ENCODE data around the gene EHD3. TPM values are rescaled to one million over a fixed set of nuclear protein-coding genes. Genes with fewer than 3 reads are reported as not detected.

EHD3 gene
- total RNA-seq, 2 experiments from 2014 or later: 0.67 to 0.74 TPM

DNA sequence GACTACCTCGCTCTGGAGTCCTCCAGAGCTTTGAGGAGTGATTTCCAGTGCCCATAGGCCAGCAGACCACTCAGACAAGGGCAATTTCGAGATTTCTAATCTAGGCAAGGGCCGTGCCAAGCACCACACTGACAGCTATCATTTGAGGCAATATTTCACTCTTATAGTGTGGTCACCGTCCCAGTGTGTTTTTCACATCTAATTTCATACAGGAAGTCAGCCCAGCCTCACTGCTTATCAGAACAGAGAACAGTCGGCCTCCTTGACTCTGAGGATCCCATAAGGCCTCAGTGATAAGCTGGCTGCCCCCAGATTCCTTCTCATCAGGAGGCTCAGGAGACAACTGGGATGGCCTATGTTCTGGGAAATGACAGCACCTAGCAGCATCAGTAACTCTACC lies 17.2 kb upstream of the EHD3 start:
- no peaks in the 10 kb centered on the region for H3K36me3 Mint-ChIP-seq (ENCODE audit: low read depth)
- CTCF ChIA-PET: no interaction called here
- DNase-seq: no peak
- H3K27me3 Mint-ChIP-seq (ENCODE audit: low read depth): peaks cover 7% of the 10 kb centered on the region
- intact Hi-C loops (cut with micrococcal nuclease): loop anchor here (1.0 kb wide), 1 partner anchor 108 kb away; no protein-coding TSS in a partner anchor
- H3K4me3 Mint-ChIP-seq: no peak overlapping the region
- no peaks in the 10 kb centered on the region for H3K9me3 Mint-ChIP-seq
- H3K27ac Mint-ChIP-seq: no peak overlapping the region
- H3K4me1 Mint-ChIP-seq (ENCODE audit: low read depth): peaks cover 17% of the 10 kb centered on the region

DNA sequence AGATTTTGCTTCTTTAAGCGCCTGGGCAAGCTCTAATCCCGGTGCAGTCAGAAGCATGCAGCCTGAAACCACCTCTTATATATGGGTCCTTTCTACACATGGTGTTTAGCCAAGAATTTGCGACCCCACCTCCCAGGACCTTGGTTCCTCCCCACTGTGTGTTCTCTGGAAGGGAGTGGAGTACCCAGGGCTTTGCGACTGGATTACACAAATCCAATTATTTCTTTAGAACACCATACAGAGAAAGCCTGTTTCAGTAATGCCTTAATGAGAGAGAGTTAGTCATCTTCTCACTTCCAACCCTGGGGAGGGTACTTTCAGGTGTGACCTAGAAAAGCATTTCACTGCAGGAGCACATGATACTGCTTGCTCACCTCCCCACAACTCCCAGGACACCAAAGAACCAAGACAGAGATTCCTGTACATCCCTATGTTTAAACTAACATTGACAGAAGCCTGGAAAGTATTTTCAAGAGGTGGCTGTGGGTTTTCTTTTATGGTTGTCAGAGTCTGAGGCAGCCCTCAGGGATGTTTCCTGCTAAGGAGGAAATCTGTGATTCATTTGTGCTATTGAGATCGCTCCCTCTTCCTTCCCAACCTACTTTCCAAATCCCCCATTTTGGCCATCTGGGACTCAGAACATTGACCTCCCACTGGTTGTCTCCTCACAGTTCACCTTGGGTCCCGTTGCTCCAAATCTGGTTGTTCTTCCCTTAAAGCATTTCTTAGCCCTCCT lies 16.3 kb upstream of the EHD3 start, which contains the start of gene CAPN14:
CAPN14 (minus strand) TSS at position 51 of the 736 bp plus-strand sequence. CDS start 12,068 bp downstream, outside the sequence.
- Mint-ChIP-seq H3K27ac (no peak within 1 kb of the TSS), H3K4me3 (no peak within 1 kb of the TSS), H3K27me3 (ENCODE audit: low read depth) (peaks cover 7% of the 10 kb centered on the region), H3K4me1 (ENCODE audit: low read depth) (peaks cover 17% of the 10 kb centered on the region), H3K36me3 (ENCODE audit: low read depth) (no peaks in the 10 kb centered on the region), H3K9me3 (no peaks in the 10 kb centered on the region)
- intact Hi-C loops (cut with micrococcal nuclease): loop anchor here (1.0 kb wide), 1 partner anchor 107 kb away; no protein-coding TSS in a partner anchor
- CTCF ChIA-PET: no interaction called here
- no peak for DNase-seq

DNA sequence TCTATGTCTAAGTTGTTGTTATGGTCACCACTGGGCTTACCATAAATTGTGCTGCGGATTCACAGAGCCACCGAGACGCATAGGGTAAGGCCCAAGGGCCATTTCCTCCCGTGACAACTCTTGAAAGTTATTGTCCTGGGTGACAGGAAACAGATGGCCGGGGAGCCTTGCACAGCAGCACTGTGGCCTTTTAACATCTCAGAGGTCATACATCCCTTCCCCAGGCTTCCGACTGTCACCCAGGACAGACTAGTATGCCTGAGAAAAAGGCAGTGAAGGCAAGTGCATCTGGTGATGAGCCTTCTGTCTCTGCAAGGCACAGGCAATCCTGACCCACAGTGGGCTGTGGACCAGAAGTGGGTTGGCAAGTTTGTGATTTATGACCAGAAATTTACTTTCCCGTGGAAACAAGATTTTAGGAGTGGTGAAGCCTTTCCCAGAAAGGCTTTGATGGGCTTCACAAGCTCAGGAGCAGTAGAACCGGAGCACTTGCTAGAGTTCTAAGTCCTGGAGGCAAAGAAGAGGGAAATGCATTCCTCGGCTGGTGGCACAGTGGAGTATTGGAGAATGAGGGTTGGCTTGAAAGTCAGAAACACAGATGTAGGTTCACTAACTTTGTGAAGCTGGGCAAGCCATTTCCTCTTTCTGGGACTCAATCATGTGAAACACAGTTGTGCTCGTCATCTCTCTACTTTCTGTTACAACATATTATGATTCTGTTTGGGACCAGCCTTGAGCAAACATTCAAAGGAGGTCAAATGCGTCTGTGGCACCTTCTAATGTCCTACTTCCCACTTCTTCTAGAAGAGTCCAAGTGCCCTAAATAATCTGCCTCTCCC lies 14.6 kb upstream of the EHD3 start:
- Mint-ChIP-seq H3K4me1 (ENCODE audit: low read depth) (peaks cover 14% of the 10 kb centered on the region), H3K27ac (no peak overlapping the region), H3K36me3 (ENCODE audit: low read depth) (no peaks in the 10 kb centered on the region), H3K4me3 (no peak overlapping the region), H3K27me3 (ENCODE audit: low read depth) (peaks cover 14% of the 10 kb centered on the region), H3K9me3 (no peaks in the 10 kb centered on the region)
- CTCF ChIA-PET: no interaction called here
- intact Hi-C loops (cut with micrococcal nuclease): no loop called here
- DNase-seq: no peak

DNA sequence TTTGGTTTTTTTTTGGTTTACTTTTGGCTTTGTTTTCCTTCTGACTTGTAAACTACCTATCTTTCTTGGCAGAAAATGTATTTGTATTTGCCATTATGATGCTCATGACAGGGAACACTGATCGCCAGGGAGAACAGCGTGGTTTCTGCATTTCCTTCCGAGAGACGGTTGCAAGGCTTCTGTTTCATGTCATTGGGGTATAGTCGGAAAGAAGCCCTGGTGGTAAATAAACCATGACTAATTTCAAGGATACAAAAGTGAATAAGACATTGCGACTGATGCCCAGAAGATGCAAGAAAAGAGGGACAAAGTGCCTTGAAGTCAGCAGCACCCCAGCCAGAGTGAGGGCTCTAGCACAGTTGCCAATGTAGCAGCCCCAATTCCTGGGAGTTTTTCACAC lies 12.4 kb upstream of the EHD3 start:
- H3K9me3 Mint-ChIP-seq: no peaks in the 10 kb centered on the region
- peaks cover 16% of the 10 kb centered on the region for H3K27me3 Mint-ChIP-seq (ENCODE audit: low read depth)
- no peak for DNase-seq
- H3K4me1 Mint-ChIP-seq (ENCODE audit: low read depth): peaks cover 7% of the 10 kb centered on the region
- CTCF ChIA-PET: no interaction called here
- intact Hi-C loops (cut with micrococcal nuclease): no loop called here
- H3K36me3 Mint-ChIP-seq (ENCODE audit: low read depth): no peaks in the 10 kb centered on the region
- H3K27ac Mint-ChIP-seq: no peak overlapping the region
- H3K4me3 Mint-ChIP-seq: no peak overlapping the region

DNA sequence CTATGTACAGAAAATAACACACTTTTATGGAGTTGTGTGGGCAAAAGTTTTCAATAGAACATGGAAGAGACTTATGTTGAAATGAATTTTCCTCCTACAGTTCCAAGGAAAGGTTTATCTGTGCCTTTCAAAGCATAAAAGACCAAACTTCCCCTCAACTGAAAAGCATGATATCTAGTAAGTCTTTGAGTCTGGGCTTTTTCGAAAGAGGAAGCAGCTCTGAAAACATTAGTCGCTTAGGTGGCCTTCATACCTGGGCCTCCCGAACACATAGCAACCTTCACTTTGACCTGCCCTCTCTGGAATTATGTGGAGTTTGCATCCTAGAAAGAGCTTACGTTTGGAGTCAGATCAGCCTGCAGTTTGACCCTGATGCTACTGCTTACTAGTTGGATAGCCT lies 11.9 kb upstream of the EHD3 start:
- no peaks in the 10 kb centered on the region for H3K36me3 Mint-ChIP-seq (ENCODE audit: low read depth)
- H3K9me3 Mint-ChIP-seq: no peaks in the 10 kb centered on the region
- no peak for DNase-seq
- H3K4me3 Mint-ChIP-seq: no peak overlapping the region
- CTCF ChIA-PET: no interaction called here
- intact Hi-C loops (cut with micrococcal nuclease): no loop called here
- H3K4me1 Mint-ChIP-seq (ENCODE audit: low read depth): peaks cover 7% of the 10 kb centered on the region
- H3K27ac Mint-ChIP-seq: no peak overlapping the region
- peaks cover 16% of the 10 kb centered on the region for H3K27me3 Mint-ChIP-seq (ENCODE audit: low read depth)

DNA sequence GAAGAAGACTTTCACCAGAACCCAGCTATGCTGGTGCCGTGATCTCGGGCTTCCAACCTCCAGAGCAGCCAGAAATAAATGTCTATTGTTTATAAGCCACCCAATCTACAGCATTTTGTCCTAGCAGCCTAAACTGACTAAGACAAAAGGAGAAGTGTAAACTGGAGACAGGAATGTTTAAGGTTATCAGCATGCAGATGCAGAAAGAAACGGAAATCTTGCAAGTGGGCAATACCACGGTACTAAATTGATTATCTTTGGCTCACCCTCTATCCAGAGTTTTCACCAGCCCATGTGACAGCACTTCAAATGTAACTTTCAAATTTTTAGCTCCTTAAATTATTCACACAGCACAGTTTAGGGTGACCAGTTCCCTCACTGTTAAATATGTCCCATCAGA lies 10.9 kb upstream of the EHD3 start:
- Mint-ChIP-seq H3K4me1 (ENCODE audit: low read depth) (peaks cover 2% of the 10 kb centered on the region), H3K36me3 (ENCODE audit: low read depth) (no peaks in the 10 kb centered on the region), H3K27ac (no peak overlapping the region), H3K9me3 (no peaks in the 10 kb centered on the region), H3K4me3 (no peak overlapping the region), H3K27me3 (ENCODE audit: low read depth) (peaks cover 16% of the 10 kb centered on the region)
- intact Hi-C loops (cut with micrococcal nuclease): no loop called here
- DNase-seq: no peak
- CTCF ChIA-PET: no interaction called here

DNA sequence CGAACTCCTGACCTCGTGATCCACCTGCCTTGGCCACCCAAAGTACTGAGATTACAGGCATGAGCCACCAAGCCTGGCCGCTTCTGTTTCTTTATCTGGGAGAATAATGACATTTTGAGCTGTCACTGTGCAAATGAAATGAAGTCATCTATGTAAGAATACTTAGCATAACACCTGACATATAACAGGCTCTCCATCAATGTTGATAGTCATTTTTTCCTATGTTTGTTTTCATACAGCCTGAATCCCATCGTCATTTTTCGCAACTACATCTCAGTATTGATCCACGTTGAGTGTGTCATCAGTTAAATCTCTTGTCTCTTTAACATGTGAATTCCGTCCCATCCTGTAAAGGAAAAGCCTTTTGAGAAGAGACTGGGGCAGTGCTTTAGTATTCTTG lies 10.2 kb upstream of the EHD3 start:
- Mint-ChIP-seq H3K27me3 (ENCODE audit: low read depth) (peaks cover 18% of the 10 kb centered on the region), H3K9me3 (no peaks in the 10 kb centered on the region), H3K27ac (no peak overlapping the region), H3K4me1 (ENCODE audit: low read depth) (peaks cover 2% of the 10 kb centered on the region), H3K36me3 (ENCODE audit: low read depth) (no peaks in the 10 kb centered on the region), H3K4me3 (no peak overlapping the region)
- no peak for DNase-seq
- intact Hi-C loops (cut with micrococcal nuclease): no loop called here
- CTCF ChIA-PET: no interaction called here

DNA sequence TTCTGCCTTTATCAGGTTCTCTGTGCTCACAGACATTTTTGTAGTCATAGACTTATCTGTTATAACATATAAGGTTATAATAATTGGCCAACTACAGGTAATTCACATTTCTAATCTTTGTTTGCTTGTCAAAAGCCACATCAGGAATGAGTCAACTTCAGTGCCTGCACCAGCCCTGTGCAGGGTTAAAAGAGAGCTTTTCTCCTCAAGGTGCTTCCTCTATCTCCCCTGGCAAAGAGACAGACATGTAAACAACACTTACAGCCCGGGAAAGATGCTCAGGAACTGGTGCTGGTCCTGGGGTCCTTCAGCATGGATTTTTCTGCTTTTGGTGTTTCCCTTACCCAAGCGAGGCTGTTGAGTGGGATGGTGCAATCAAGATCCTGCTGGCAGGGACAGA lies 7.7 kb upstream of the EHD3 start:
- Mint-ChIP-seq H3K27ac (no peak overlapping the region), H3K27me3 (ENCODE audit: low read depth) (peaks cover 13% of the 10 kb centered on the region), H3K9me3 (no peaks in the 10 kb centered on the region), H3K36me3 (ENCODE audit: low read depth) (no peaks in the 10 kb centered on the region), H3K4me1 (ENCODE audit: low read depth) (peaks cover 2% of the 10 kb centered on the region), H3K4me3 (no peak overlapping the region)
- CTCF ChIA-PET: no interaction called here
- DNase-seq: no peak
- intact Hi-C loops (cut with micrococcal nuclease): no loop called here

DNA sequence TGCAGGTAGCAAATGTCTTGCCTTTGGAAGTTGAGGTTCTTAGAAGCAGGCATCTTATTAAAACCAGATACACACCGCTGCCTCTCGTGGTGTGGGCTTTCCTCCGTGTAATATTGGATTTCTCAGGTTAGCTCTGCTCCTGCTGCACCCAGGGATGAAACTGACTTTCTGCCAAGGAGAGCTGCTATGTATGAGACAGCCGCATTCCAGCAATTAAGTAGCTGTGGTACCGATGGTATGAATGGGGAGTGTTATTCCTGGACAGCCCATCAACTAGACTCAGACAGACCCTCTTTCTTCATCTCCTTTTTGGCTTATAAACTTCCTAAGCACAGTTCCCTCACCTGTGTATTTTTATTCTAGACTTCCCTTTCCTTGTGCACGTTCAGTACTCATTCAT lies 6.8 kb upstream of the EHD3 start:
- CTCF ChIA-PET: no interaction called here
- Mint-ChIP-seq H3K27ac (no peak overlapping the region), H3K9me3 (no peaks in the 10 kb centered on the region), H3K4me3 (no peak overlapping the region), H3K36me3 (ENCODE audit: low read depth) (no peaks in the 10 kb centered on the region), H3K27me3 (ENCODE audit: low read depth) (peaks cover 11% of the 10 kb centered on the region), H3K4me1 (ENCODE audit: low read depth) (no peaks in the 10 kb centered on the region)
- intact Hi-C loops (cut with micrococcal nuclease): no loop called here
- no peak for DNase-seq

DNA sequence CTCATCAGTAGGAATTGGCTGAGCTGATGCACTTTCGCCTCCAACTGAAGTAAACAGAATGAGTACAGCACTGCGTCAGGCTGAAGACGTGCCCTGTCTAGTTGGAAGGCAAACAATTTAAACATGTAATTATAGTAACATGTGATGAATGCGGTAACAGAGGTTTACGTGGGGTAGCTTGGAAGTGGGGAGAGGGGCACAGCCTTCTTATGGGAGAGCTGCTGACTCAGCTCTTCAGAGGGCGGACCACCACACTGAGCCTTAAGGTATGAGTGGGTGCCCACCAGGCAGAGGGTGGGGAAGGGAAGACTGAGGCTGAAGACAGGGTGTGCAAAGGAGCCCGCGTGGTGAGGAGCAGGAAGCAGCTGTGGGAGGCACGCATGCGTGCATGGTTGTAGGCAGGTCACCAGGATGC lies 6.2 kb upstream of the EHD3 start:
- no peak overlapping the region for H3K27ac Mint-ChIP-seq
- DNase-seq: no peak
- no peaks in the 10 kb centered on the region for H3K9me3 Mint-ChIP-seq
- peaks cover 11% of the 10 kb centered on the region for H3K27me3 Mint-ChIP-seq (ENCODE audit: low read depth)
- intact Hi-C loops (cut with micrococcal nuclease): no loop called here
- no peaks in the 10 kb centered on the region for H3K36me3 Mint-ChIP-seq (ENCODE audit: low read depth)
- no peak overlapping the region for H3K4me3 Mint-ChIP-seq
- H3K4me1 Mint-ChIP-seq (ENCODE audit: low read depth): no peaks in the 10 kb centered on the region
- CTCF ChIA-PET: no interaction called here

DNA sequence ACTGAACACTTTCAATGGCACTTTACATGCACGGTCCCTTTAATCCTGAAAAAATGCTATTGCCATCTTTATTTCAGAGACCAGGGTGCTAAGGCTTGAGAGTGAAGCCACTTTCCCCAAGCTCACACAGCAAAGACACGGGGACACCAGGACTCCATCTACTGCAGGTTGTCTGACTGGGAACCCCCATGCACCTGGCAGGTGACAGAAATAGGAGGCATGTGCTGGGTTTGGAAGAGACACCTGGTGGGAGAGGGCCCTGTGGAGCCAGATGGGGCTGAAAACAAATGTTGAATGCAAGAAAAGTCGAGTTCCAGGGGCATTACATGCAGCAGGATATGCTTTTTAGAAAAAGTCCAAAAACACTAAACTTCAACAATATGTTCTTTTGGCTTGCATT lies 5.2 kb upstream of the EHD3 start:
- H3K4me3 Mint-ChIP-seq: no peak overlapping the region
- CTCF ChIA-PET: no interaction called here

DNA sequence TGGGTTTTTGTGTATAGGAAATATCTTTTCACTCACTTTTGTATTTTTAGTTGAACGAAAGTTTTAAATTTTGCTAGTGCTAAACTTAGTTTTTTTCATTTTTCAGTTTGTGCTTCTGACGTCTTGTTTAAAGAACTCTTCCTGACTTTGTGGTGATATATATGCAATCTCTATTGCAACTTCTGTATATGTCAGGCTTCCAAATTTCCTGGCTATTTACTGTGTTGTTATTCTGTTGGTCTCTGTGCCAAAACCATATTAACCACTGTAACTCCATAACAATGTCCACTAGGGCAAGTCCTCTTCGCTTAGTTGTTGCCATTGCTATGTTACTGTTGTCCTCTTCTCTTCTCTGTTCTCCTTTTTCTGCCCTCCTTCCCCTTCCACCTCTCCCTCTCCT lies 3.2 kb upstream of the EHD3 start:
- H3K27me3 Mint-ChIP-seq (ENCODE audit: low read depth): peaks cover 2% of the 10 kb centered on the region
- H3K36me3 Mint-ChIP-seq (ENCODE audit: low read depth): no peaks in the 10 kb centered on the region
- intact Hi-C loops (cut with micrococcal nuclease): loop anchor here (5.0 kb wide), 1 partner anchor 1083 kb away; the partner anchor contains the start of gene YPEL5

More for the DNA sequence above, 5.2 kb upstream of the EHD3 start:
- H3K4me1 Mint-ChIP-seq (ENCODE audit: low read depth): peaks cover 6% of the 10 kb centered on the region
- H3K27ac Mint-ChIP-seq: no peak overlapping the region
- no peaks in the 10 kb centered on the region for H3K9me3 Mint-ChIP-seq
- H3K27me3 Mint-ChIP-seq (ENCODE audit: low read depth): peaks cover 9% of the 10 kb centered on the region
- no peaks in the 10 kb centered on the region for H3K36me3 Mint-ChIP-seq (ENCODE audit: low read depth)
- DNase-seq: no peak
- intact Hi-C loops (cut with micrococcal nuclease): no loop called here

More for the DNA sequence above, 3.2 kb upstream of the EHD3 start:
- no peak overlapping the region for H3K27ac Mint-ChIP-seq
- DNase-seq: no peak
- peaks cover 14% of the 10 kb centered on the region for H3K4me1 Mint-ChIP-seq (ENCODE audit: low read depth)
- H3K4me3 Mint-ChIP-seq: no peak overlapping the region
- no peaks in the 10 kb centered on the region for H3K9me3 Mint-ChIP-seq
- CTCF ChIA-PET: interaction anchor here (0.8 kb wide), 1 partner anchor 1937 kb away, joined by 4 read pairs; no protein-coding TSS in a partner anchor

Measured in activated naive CD4-positive, alpha-beta T cell treated with anti-CD3 and anti-CD28 coated beads for 36 hours (primary cell).